ENCODE data around the gene MGAT4A. TPM values are rescaled to one million over a fixed set of nuclear protein-coding genes. Genes with fewer than 3 reads are reported as not detected.

Gene MGAT4A
- total RNA-seq, 2 donors from 2014 or later, result 34.2 to 36.2 TPM

- DNase-seq (ENCODE audit: low spot score), result no peak
- intact Hi-C loops (cut with DNase I), result no loop called here
Observed at GRCh38 chr2:98569915-98570314, 161.0 kb downstream of the MGAT4A start.

GRCh38 chr2:98569197-98569793 lies 161.6 kb downstream of the MGAT4A start:
- intact Hi-C loops (cut with DNase I), result no loop called here

More at GRCh38 chr2:98569197-98569793, 161.6 kb downstream of the MGAT4A start:
- DNase-seq (ENCODE audit: low spot score), result peak; percentile 88

Other genes starting within 250 kb of the MGAT4A start
- 10 to 100 TPM; 19.5 to 25.5 TPM for gene COA5, start 122.6 kb downstream of the MGAT4A start, total RNA-seq
- 10 to 100 TPM; 36.3 to 45.6 TPM for gene UNC50, start 122.5 kb downstream of the MGAT4A start, total RNA-seq
- 1 to 10 TPM; 3.5 to 6.8 TPM for gene CRACDL, start 205.1 kb upstream of the MGAT4A start, total RNA-seq

All from posterior vena cava (tissue), 2 donors.